ENCODE results near the gene UBA1.

The UBA1 gene

GRCh38 chrX:47146121-47146935 lies 47.3 kb upstream of the UBA1 start:
- Histone ChIP-seq H4K20me1 (ENCODE audit: insufficient read depth) (no peaks in the 10 kb centered on the region), H3K4me1 (ENCODE audit: low read depth, poor library complexity, severe bottlenecking) (peaks cover 15% of the 10 kb centered on the region), H3K36me3 (ENCODE audit: insufficient read depth) (no peaks in the 10 kb centered on the region), H3K27ac (peak overlapping the region; percentile 98; the same call in 1 of the 2 replicates), H3K4me3 (IDR thresholded peaks at IDR 0.05; ENCODE audit: insufficient read depth, low read depth, low read length) (no peak overlapping the region), H3K27me3 (ENCODE audit: insufficient read depth, low read depth) (no peaks in the 10 kb centered on the region), H3K79me2 (ENCODE audit: insufficient read depth, low read depth) (peaks cover 76% of the 10 kb centered on the region), H2AFZ (ENCODE audit: low read depth) (no peak overlapping the region), H3K9ac (peak overlapping the region; percentile 95; the same call in 1 of the 2 replicates), H3K4me2 (peak overlapping the region; percentile 76)
- TF ChIP-seq, protein P1, sequence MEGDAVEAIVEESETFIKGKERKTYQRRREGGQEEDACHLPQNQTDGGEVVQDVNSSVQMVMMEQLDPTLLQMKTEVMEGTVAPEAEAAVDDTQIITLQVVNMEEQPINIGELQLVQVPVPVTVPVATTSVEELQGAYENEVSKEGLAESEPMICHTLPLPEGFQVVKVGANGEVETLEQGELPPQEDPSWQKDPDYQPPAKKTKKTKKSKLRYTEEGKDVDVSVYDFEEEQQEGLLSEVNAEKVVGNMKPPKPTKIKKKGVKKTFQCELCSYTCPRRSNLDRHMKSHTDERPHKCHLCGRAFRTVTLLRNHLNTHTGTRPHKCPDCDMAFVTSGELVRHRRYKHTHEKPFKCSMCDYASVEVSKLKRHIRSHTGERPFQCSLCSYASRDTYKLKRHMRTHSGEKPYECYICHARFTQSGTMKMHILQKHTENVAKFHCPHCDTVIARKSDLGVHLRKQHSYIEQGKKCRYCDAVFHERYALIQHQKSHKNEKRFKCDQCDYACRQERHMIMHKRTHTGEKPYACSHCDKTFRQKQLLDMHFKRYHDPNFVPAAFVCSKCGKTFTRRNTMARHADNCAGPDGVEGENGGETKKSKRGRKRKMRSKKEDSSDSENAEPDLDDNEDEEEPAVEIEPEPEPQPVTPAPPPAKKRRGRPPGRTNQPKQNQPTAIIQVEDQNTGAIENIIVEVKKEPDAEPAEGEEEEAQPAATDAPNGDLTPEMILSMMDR (conservative IDR thresholded peaks at IDR 0.05; ENCODE audit: low read depth, low read length) = no peak

DNA sequence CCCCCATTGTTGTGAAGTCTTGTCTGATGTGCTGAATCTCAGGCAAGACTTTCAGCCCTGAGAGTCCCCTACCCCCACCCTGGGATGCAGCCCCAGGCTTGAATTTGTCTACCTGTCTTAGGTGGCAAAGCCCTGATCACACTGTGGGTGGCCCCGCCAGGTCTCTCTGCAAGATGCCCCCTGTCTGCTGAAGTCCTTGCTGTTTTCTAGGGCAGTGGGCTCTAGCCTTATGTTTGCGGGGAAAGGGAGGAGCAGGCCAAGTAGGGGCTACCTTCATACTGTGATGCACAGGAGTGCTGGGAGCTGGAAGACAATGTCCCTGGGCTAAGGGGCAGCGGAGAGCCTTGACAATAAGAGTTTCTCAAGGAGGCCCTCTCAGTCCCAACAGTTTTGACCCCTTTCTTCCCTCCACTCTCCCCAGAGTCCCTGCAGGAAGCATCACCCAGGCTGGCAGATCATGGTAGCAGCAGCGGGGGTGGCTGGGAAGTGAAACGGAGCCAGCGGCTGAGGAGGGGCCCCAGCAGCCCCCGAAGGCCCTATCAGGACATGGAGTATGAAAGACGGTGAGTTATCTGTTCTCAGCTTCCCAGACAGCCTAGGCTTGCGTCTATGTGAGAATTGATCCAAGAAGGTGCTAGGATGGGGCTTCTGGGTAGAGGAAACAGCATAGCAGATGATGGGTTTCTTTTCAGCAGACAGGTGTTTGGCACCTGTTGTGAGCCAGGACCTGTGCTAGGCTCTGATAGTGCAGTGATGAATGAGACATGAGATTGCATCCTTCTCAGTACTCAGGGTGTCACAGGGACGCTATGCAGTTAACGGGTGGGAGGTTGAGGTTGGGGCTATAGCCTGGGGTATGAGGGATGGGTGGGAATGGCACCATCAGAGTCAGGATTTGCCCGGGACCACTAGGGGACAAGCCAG lies 46.4 kb upstream of the UBA1 start:
- Histone ChIP-seq H3K27me3 (ENCODE audit: insufficient read depth, low read depth) (no peaks in the 10 kb centered on the region), H2AFZ (ENCODE audit: low read depth) (no peak overlapping the region), H3K36me3 (ENCODE audit: insufficient read depth) (no peaks in the 10 kb centered on the region), H3K4me1 (ENCODE audit: low read depth, poor library complexity, severe bottlenecking) (peaks cover 15% of the 10 kb centered on the region), H3K79me2 (ENCODE audit: insufficient read depth, low read depth) (peaks cover 77% of the 10 kb centered on the region), H4K20me1 (ENCODE audit: insufficient read depth) (no peaks in the 10 kb centered on the region), H3K4me3 (IDR thresholded peaks at IDR 0.05; ENCODE audit: insufficient read depth, low read depth, low read length) (no peak overlapping the region), H3K4me2 (peak overlapping the region; percentile 76; the same call in 1 of the 2 replicates), H3K9ac (no peak overlapping the region), H3K27ac (no peak overlapping the region)
- TF ChIP-seq, protein P1 (conservative IDR thresholded peaks at IDR 0.05; ENCODE audit: low read depth, low read length) = no peak

- peaks cover 8% of the 10 kb centered on the region for H3K4me1 ChIP-seq (ENCODE audit: low read depth, poor library complexity, severe bottlenecking)
- TF ChIP-seq, protein P1 (conservative IDR thresholded peaks at IDR 0.05; ENCODE audit: low read depth, low read length) = no peak
- H3K36me3 ChIP-seq (ENCODE audit: insufficient read depth) = no peaks in the 10 kb centered on the region
- no peak overlapping the region for H3K4me2 ChIP-seq
- H2AFZ ChIP-seq (ENCODE audit: low read depth) = no peak overlapping the region
- H3K27me3 ChIP-seq (ENCODE audit: insufficient read depth, low read depth) = no peaks in the 10 kb centered on the region
- peaks cover 62% of the 10 kb centered on the region for H3K79me2 ChIP-seq (ENCODE audit: insufficient read depth, low read depth)
- H4K20me1 ChIP-seq (ENCODE audit: insufficient read depth) = no peaks in the 10 kb centered on the region
- no peak overlapping the region for H3K9ac ChIP-seq
- H3K4me3 ChIP-seq (IDR thresholded peaks at IDR 0.05; ENCODE audit: insufficient read depth, low read depth, low read length) = no peak overlapping the region
- no peak overlapping the region for H3K27ac ChIP-seq
Measured at GRCh38 chrX:47148946-47149345, 44.7 kb upstream of the UBA1 start.

GRCh38 chrX:47151435-47151834 lies 42.2 kb upstream of the UBA1 start:
- Histone ChIP-seq H3K36me3 (ENCODE audit: insufficient read depth) (no peaks in the 10 kb centered on the region), H3K79me2 (ENCODE audit: insufficient read depth, low read depth) (peaks cover 46% of the 10 kb centered on the region), H2AFZ (ENCODE audit: low read depth) (no peak overlapping the region), H3K4me2 (no peak overlapping the region), H3K9ac (no peak overlapping the region), H3K27me3 (ENCODE audit: insufficient read depth, low read depth) (no peaks in the 10 kb centered on the region), H4K20me1 (ENCODE audit: insufficient read depth) (no peaks in the 10 kb centered on the region), H3K27ac (no peak overlapping the region), H3K4me3 (IDR thresholded peaks at IDR 0.05; ENCODE audit: insufficient read depth, low read depth, low read length) (no peak overlapping the region), H3K4me1 (ENCODE audit: low read depth, poor library complexity, severe bottlenecking) (peaks cover 8% of the 10 kb centered on the region)
- TF ChIP-seq, protein P1 (conservative IDR thresholded peaks at IDR 0.05; ENCODE audit: low read depth, low read length) = no peak
